ENCODE measurements around the gene SPRN. TPM values are rescaled to one million over a fixed set of nuclear protein-coding genes. Genes with fewer than 3 reads are reported as not detected.
A peak's percentile ranks its signal among the peaks of the same experiment; 100 is the strongest.

The SPRN gene
- total and polyA plus RNA-seq, 2 donors (not counting 1 experiment from before 2014, with no cell fraction given), result not detected

GRCh38 chr10:133422807-133423771 lies 1.3 kb downstream of the SPRN start:
- no peaks in the 10 kb centered on the region for H3K27me3 Mint-ChIP-seq
- no peak overlapping the region for H3K9ac ChIP-seq (ENCODE audit: low read length)
- CTCF ChIA-PET, result no interaction called here
- peaks cover 6% of the 10 kb centered on the region for H3K4me1 Mint-ChIP-seq
- intact Hi-C loops (cut with micrococcal nuclease), result no loop called here
- peak overlapping the region; percentile 66 for H3K4me3 Mint-ChIP-seq
- ATAC-seq (ENCODE audit: low read depth) (peak; percentile 46), DNase-seq (peak; percentile 34)
- 19% methylated on average over 88 of the region's 88 CpGs for WGBS (ENCODE audit: insufficient coverage)
- peaks cover 0 to 9% of the 10 kb centered on the region in 2 experiments for H3K36me3 ChIP-seq (replicated peaks in 1 of 2; ENCODE audit: control extremely low read depth in 1 of 2, control insufficient read depth in 1 of 2, extremely low read depth in 1 of 2, insufficient read depth in 2 of 2, low read length in 1 of 2)
- H2AFZ ChIP-seq (ENCODE audit: insufficient read depth, low read depth, low read length, poor library complexity, severe bottlenecking), result no peak overlapping the region
- POLR2A ChIA-PET, result no interaction called here
- peaks cover 37% of the 10 kb centered on the region for H4K20me1 ChIP-seq (ENCODE audit: control insufficient read depth, insufficient read depth, low read length, poor library complexity, severe bottlenecking)
- H3K79me2 ChIP-seq (ENCODE audit: control insufficient read depth, insufficient read depth, low read length), result peaks cover 20% of the 10 kb centered on the region
- H3K9me3 ChIP-seq (ENCODE audit: control extremely low read depth in 1 of 3, control insufficient read depth in 2 of 3, insufficient read depth in 1 of 3, low read length in 2 of 3), result no peaks in the 10 kb centered on the region
- H3K27ac ChIP-seq (ENCODE audit: low read length in 2 of 2), result no peak overlapping the region
- H3K27me3 ChIP-seq (replicated peaks in 1 of 4; ENCODE audit: control extremely low read depth in 1 of 4, control insufficient read depth in 3 of 4, insufficient read depth in 4 of 4, low read length in 3 of 4), result peaks cover 0 to 4% (median 2%) of the 10 kb centered on the region in 4 experiments
- H3K9me3 Mint-ChIP-seq (ENCODE audit: insufficient read depth), result no peaks in the 10 kb centered on the region
- TF ChIP-seq EZH2 (IDR thresholded peaks at IDR 0.05; ENCODE audit: borderline replicate concordance, insufficient read depth, low read depth, low read length, poor library complexity, severe bottlenecking) (no peak), CTCF (IDR thresholded peaks at IDR 0.05) (no peak)
- H3K27ac Mint-ChIP-seq, result no peak overlapping the region
- peak overlapping the region in 1 of 5 experiments; percentile 19 for H3K4me3 ChIP-seq (ENCODE audit: control extremely low read depth in 1 of 5, extremely low read depth in 1 of 5, insufficient read depth in 1 of 5, low read depth in 2 of 5, low read length in 4 of 5)
- H3K4me2 ChIP-seq (replicated peaks; ENCODE audit: low read depth, low read length, poor library complexity, severe bottlenecking), result peak overlapping the region; percentile 60
- peaks cover 2 to 5% of the 10 kb centered on the region in 2 donors for H3K4me1 ChIP-seq (ENCODE audit: control insufficient read depth in 2 of 2, insufficient read depth in 2 of 2, low read length in 2 of 2)
